Nephron progenitor cell (in vitro differentiated cells): ENCODE measurements around the gene POLA1.

Source experiments
- DNase-seq: peaks from one replicate; pipeline ENCODE4 v3.0.0; 2021
- H3K27ac Mint-ChIP-seq: 2 replicates; pipeline ENCODE4 v1.8.0; 2021; ENCODE audit warnings: mild to moderate bottlenecking, moderate library complexity, mixed read lengths
- H3K27me3 Mint-ChIP-seq: 2 replicates; pipeline ENCODE4 v1.8.0; 2021; ENCODE audit warnings: mild to moderate bottlenecking, low read depth, mixed read lengths; ENCODE audit not compliant: poor library complexity
- H3K36me3 Mint-ChIP-seq: 2 replicates; pipeline ENCODE4 v1.8.0; 2021; ENCODE audit warnings: low read depth, mixed read lengths
- H3K4me1 Mint-ChIP-seq: 2 replicates; pipeline ENCODE4 v1.8.0; 2021; ENCODE audit warnings: mixed read lengths
- H3K4me3 Mint-ChIP-seq: 2 replicates; pipeline ENCODE4 v1.8.0; 2021; ENCODE audit warnings: mild to moderate bottlenecking, moderate library complexity, mixed read lengths
- H3K9me3 Mint-ChIP-seq: 2 replicates; pipeline ENCODE4 v1.8.0; 2021; ENCODE audit warnings: mild to moderate bottlenecking, moderate library complexity, mixed read lengths
- CTCF ChIP-seq: fragments of 200-600 bp; sonication (generic); IDR thresholded peaks from 2 replicates; pipeline ENCODE4 v1.5.0; 2021; ENCODE audit warnings: antibody characterized with exemption

The POLA1 gene

DNA sequence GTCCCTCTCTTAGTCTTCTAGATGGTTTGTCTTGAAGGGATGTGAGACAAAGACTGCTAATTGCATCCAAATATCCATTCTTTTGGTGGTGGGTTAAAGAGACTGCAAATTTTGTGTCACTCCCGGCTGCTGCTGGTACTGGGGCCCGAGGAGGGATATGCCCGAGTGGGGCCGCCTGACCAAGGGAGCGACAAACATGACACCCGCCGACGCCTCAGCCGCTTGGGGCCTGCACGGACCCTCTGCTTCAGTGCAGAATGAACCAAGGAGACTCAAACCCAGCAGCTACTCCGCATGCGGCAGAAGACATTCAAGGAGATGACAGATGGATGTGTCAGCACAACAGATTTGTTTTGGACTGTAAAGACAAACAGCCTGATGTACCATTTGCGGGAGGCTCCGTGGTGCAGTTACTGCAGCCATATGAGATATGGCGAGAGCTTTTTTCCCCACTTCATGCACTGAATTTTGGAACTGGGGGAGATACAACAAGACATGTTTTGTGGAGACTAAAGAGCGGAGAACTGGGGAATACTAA is 335.6 kb downstream of the POLA1 start:
- H3K36me3 Mint-ChIP-seq: no peaks in the 10 kb centered on the region
- no peaks in the 10 kb centered on the region for H3K4me1 Mint-ChIP-seq
- no peak for TF ChIP-seq CTCF
- H3K9me3 Mint-ChIP-seq: no peaks in the 10 kb centered on the region
- peaks cover 43% of the 10 kb centered on the region for H3K27me3 Mint-ChIP-seq
- no peak overlapping the region for H3K4me3 Mint-ChIP-seq
- no peak for DNase-seq
- H3K27ac Mint-ChIP-seq: no peak overlapping the region

GRCh38 chrX:25034889-25035288 is 341.2 kb downstream of the POLA1 start:
- Mint-ChIP-seq H3K27me3 (peaks cover 4% of the 10 kb centered on the region), H3K36me3 (no peaks in the 10 kb centered on the region), H3K27ac (no peak overlapping the region), H3K4me1 (no peaks in the 10 kb centered on the region), H3K4me3 (no peak overlapping the region), H3K9me3 (no peaks in the 10 kb centered on the region)
- TF ChIP-seq CTCF: no peak
- DNase-seq: no peak

- Mint-ChIP-seq H3K36me3 (no peaks in the 10 kb centered on the region), H3K4me3 (no peak overlapping the region), H3K27ac (no peak overlapping the region), H3K4me1 (no peaks in the 10 kb centered on the region), H3K9me3 (peaks cover 4% of the 10 kb centered on the region), H3K27me3 (no peaks in the 10 kb centered on the region)
- TF ChIP-seq CTCF: no peak
- no peak for DNase-seq
Measured at GRCh38 chrX:25039036-25039435, 345.3 kb downstream of the POLA1 start.

GRCh38 chrX:25043192-25043591 is 349.5 kb downstream of the POLA1 start:
- DNase-seq: no peak
- TF ChIP-seq CTCF: no peak
- Mint-ChIP-seq H3K27ac (no peak overlapping the region), H3K27me3 (peaks cover 4% of the 10 kb centered on the region), H3K9me3 (peaks cover 4% of the 10 kb centered on the region), H3K4me1 (peaks cover 8% of the 10 kb centered on the region), H3K36me3 (no peaks in the 10 kb centered on the region), H3K4me3 (no peak overlapping the region)
